NCI-H2227 (cell line): ENCODE data around the gene INSYN2B.
"Not testable (repeated sequence)": the region's sequence is repeated elsewhere in the genome, so short reads cannot be mapped to it uniquely, and the experiment has no call there.

Experiments
- DNase-seq: peaks from one replicate; lab custom pipeline; 2025; ENCODE audit not compliant: unreplicated experiment; lab: John Stamatoyannopoulos, UW

The INSYN2B gene

GRCh38 chr5:169860585-169860984 is 119.7 kb downstream of the INSYN2B start:
- no peak for DNase-seq

DNA sequence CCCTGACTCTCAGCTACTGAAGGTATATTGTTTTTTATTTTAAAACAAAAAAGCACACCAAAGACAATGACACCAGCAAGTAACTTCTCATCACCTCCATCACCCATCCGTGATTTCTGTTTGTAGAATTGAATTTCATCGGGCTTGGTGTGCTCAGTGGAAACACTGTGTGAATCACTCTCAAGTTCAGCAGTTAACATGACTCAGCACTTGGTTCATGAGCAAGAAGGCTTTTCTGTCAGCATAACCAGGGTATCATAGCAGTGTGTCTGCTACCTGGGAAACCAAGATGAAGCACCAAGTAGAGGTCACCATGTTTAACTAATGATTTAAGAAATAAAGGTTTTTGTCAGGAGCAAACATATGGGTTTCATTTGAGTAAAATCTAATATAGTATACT is 123.7 kb downstream of the INSYN2B start:
- no peak for DNase-seq

DNA sequence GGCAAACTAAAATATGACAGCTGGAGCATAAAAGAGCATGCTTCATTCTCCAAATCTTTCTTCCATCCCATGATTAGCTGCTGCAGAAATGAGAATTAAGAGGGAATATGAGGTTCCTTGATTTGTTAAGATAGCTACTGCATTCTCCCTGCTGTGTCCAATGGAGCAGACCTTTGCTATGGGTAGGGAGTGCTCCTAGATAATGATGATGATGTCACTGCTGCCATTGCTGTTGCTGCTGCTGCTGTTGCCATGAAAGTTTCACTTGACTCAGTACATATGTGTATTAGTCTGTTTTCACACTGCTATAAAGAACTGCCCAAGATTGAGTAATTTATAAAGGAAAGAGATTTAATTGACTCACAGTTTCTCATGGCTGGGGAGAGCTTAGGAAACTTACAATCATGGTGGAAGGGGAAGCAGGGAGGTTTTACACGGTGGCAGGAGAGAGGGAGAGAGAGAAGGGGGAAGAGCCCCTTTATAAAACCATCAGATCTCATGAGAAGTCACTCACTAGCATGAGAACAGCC is 128.9 kb downstream of the INSYN2B start:
- DNase-seq = no peak

DNA sequence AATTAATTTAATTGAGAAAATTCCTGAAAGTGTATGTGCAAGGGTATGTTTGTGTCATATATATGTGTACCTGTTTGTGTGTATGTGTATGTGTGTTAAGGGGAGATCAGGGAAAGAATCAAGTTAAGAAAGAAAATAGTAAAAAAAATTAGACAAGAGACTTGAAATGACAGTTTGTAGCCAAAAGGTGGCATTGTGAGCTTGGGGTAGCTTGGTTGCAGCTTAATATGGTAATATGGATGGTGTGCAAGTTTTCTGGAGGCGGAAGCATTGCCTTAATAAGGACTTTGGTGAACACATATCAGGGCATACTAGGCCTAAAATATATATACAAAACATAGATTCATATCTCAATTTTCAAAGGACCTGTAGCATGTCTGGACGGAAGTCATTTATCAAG is 129.9 kb downstream of the INSYN2B start:
- DNase-seq = no peak

- DNase-seq = no peak
Measured at GRCh38 chr5:169848792-169849191, 131.5 kb downstream of the INSYN2B start.

- no peak for DNase-seq
Measured at GRCh38 chr5:169848271-169848670, 132.0 kb downstream of the INSYN2B start.

GRCh38 chr5:169847519-169847918 is 132.8 kb downstream of the INSYN2B start:
- no peak for DNase-seq

- DNase-seq = no peak
Measured at GRCh38 chr5:169842699-169843098, 137.6 kb downstream of the INSYN2B start.

GRCh38 chr5:169840405-169840804 is 139.9 kb downstream of the INSYN2B start:
- no peak for DNase-seq

- no peak for DNase-seq
Measured at GRCh38 chr5:169838688-169839087, 141.6 kb downstream of the INSYN2B start.

DNA sequence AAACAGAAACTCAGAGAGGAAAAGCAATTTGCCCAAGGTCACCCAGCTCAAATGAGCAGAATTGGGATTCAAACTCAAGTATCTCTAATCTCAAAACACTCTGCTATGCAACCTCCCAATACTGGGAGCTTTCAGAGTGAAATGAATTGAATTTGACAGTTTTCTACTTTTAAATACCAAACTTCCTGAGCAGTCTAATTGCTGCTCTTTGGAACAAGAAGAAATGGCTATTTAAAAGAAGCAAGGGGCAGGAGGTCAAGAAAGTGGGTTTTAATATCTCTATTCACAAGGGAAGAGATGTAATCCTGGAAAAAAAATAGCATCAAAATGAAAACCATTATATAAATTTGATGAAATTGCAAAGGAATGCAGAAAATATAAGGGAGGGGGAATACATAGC is 142.6 kb downstream of the INSYN2B start:
- DNase-seq = no peak

- DNase-seq = no peak
Measured at GRCh38 chr5:169836835-169837536, 143.3 kb downstream of the INSYN2B start.

GRCh38 chr5:169834540-169834939 is 145.8 kb downstream of the INSYN2B start:
- DNase-seq = not testable (repeated sequence)

GRCh38 chr5:169833681-169834292 is 146.5 kb downstream of the INSYN2B start:
- DNase-seq = not testable (repeated sequence)

DNA sequence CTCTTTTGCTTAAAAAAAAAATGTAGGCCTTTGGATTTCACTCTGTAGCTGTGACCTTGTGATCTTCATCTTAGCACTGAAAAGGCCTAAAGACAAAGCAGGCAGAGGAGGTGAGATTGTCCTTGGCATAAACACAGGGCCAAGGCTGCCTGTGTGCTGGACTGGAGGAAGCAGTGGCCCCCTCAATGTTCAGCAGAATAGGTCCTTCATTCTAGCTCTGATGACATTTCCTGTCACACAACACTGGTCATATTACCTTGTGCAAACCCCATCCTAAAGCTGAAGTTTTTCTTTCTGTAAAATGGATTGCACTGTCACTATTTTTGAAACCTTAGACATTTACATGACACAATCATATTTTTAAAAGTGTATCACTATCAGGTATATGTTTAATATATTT is 147.4 kb downstream of the INSYN2B start:
- no peak for DNase-seq

- DNase-seq = no peak
Measured at GRCh38 chr5:169832304-169832703, 148.0 kb downstream of the INSYN2B start.

DNA sequence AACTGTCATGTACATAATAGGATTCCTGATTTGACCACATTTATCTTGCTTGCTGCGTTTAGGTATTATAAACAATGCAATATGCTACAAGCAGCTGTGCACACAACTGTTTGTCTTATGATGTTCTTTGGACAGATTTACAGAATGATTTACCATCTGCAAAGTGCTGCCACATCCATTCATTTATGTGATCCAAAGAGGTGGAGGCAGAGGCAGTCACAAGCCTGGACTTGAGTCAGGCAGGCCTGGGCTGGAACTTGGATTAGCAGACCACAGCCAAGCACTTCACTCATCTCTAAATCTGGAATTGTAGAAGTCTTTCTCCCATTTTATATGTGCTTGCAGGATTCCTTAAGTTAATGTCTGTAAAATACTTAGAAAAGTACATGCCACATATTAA is 149.0 kb downstream of the INSYN2B start:
- DNase-seq = no peak

- no peak for DNase-seq
Measured at GRCh38 chr5:169828385-169828784, 151.9 kb downstream of the INSYN2B start.

DNA sequence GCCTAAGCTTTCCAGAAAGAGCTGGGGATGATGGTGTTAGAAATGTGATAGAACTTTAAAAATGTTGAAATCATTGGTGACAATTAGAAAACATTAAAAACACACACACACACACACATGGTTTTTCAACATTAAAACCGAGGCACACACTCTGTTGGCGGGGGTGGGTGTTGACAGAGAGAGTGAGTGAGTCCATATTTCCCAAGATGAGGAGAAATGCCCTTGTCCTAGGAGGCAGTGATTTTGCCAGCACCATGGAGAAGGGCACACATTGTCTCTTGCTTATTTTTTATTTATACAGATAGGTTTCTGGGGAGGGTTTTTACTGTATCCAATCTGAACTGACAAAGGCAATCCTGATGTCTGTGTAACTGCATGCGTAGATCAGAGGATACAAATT is 152.5 kb downstream of the INSYN2B start:
- DNase-seq = no peak

DNA sequence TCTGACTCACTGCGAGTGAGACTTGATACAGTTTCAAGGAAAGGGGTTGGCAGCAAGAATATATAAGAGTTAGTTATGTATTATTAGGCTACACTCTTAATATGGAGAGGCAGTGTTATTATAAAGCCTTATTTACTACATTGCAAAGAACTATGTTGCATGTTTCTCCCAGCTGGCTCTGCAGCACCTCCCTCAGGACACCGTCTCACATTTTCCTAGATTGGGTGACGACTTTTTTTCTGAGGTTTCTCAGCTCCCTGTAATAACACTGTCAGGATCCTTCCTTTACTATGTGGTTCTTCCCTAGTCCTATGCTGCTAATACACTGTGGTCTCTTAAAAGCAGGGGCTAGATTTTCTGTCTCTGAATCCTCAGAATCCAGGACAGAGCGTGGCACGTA is 153.7 kb downstream of the INSYN2B start:
- no peak for DNase-seq

DNA sequence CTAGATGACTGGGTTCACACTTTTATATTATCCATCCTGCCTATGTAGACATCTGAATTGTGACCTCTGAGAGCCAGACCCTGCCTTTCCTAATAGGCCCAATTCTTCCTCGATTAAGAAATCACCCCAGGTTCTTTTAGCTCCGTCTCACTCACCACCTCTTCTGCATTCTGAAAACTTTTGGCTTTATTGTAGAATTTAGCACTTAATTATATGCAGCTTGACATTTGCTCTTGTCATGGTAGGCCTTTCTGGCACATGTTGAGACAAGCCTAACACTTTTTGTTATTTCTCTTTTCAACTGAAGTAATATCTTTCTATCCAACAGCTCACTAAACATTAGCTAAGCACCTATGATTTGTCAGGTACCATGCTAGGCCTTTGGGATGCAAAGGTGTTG is 163.3 kb downstream of the INSYN2B start:
- DNase-seq = no peak

- DNase-seq = no peak
Measured at GRCh38 chr5:169814522-169814921, 165.8 kb downstream of the INSYN2B start.
